Measurements from ENCODE around the gene TTF1.

DNA sequence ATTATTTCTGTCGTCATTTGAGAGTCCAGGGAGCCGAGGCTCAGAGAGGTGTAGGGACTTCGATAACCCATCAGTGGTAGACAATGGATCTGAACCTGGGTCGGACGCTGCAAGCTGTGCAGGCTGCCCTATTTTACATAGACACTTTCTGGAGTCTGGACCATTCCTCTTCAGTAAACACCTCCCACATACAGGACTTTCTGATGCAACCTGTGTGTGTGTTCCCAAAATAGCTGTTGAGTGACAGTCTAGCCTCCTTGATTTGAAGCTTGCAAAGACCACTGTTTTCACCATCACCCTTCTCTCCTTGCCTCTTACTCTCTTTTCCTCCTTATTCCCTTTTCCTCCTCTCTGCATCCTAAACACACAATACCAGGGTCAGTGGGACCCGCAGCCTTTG lies 34.1 kb upstream of the TTF1 start:
- no peak for TF ChIP-seq CTCF (IDR thresholded peaks at IDR 0.05 in 4 of 5, conservative IDR thresholded peaks at IDR 0.05 in 1 of 5)
- no peak for TF ChIP-seq POLR2A (IDR thresholded peaks at IDR 0.05)

Measured in gastrocnemius medialis (tissue), 4 donors.